Measurements from ENCODE around the gene PKLR. TPM values are rescaled to one million over a fixed set of nuclear protein-coding genes. Genes with fewer than 3 reads are reported as not detected.

Gene PKLR
- total and polyA plus RNA-seq, 2 of the 4 experiments (the other 2 are of a cell fraction) = 0.03 TPM; not detected in 1

- Histone ChIP-seq H4K5ac (ENCODE audit: low read depth, low read length) (no peak overlapping the region), H4K8ac (ENCODE audit: low read depth in 2 of 2, low read length in 2 of 2) (no peak overlapping the region), H2AK5ac (ENCODE audit: low read depth, low read length) (no peak overlapping the region), H2AK9ac (replicated peaks; ENCODE audit: low read depth, low read length, poor library complexity) (no peak overlapping the region), H4K91ac (ENCODE audit: insufficient read depth, low read depth, low read length) (no peak overlapping the region), H3K36me3 (ENCODE audit: control insufficient read depth, insufficient read depth, low read length) (peaks cover 40% of the 10 kb centered on the region), H3K4me3 (ENCODE audit: insufficient read depth, low read depth, low read length) (no peak overlapping the region), H3K14ac (replicated peaks; ENCODE audit: low read depth, low read length) (no peak overlapping the region), H3K23ac (ENCODE audit: low read depth, low read length) (no peak overlapping the region), H3K9ac (ENCODE audit: low read depth, low read length) (no peak overlapping the region), H3K4me2 (ENCODE audit: low read depth, low read length) (no peak overlapping the region), H2BK5ac (ENCODE audit: low read depth, low read length, poor library complexity, severe bottlenecking) (no peak overlapping the region), H3K4me1 (ENCODE audit: control insufficient read depth, insufficient read depth, low read length) (peaks cover 2% of the 10 kb centered on the region; the same call in 1 of the 2 replicates), H3K9me3 (ENCODE audit: control insufficient read depth, insufficient read depth, low read length) (no peaks in the 10 kb centered on the region), H3K27ac (ENCODE audit: insufficient read depth, low read length) (no peak overlapping the region), H2AFZ (replicated peaks; ENCODE audit: low read length, poor library complexity) (no peak overlapping the region), H2BK120ac (ENCODE audit: low read depth, low read length) (no peak overlapping the region), H2BK15ac (ENCODE audit: low read depth, low read length) (no peak overlapping the region), H3K56ac (ENCODE audit: extremely low read depth, insufficient read depth, low read length) (no peak overlapping the region), H3K18ac (ENCODE audit: low read depth, low read length) (no peak overlapping the region), H2BK20ac (ENCODE audit: low read depth, low read length) (no peak overlapping the region), H4K20me1 (ENCODE audit: insufficient read depth, low read length) (no peaks in the 10 kb centered on the region), H3K4ac (ENCODE audit: low read depth, low read length) (no peak overlapping the region), H3K79me1 (ENCODE audit: low read depth in 1 of 2, low read length in 2 of 2) (peaks cover 0 to 4% of the 10 kb centered on the region in 2 experiments; a peak in 1 of 4 replicates), H3K27me3 (ENCODE audit: control insufficient read depth, insufficient read depth, low read length) (no peaks in the 10 kb centered on the region), H3K9me1 (ENCODE audit: insufficient read depth, low read length) (peaks cover 3% of the 10 kb centered on the region; the same call in 1 of the 2 replicates)
- dilution Hi-C loops (cut with HindIII; ENCODE audit: low sequenced_read_pairs, unreplicated experiment) = no loop called here
- intact Hi-C loops (cut with micrococcal nuclease) = no loop called here
- DNase-seq = no peak
- WGBS, 2 experiments (ENCODE audit: extremely low coverage in 2 of 2, insufficient read length in 1 of 2) = 100% methylated on average over 3 of the region's 3 CpGs; no CpG with 5 or more reads in 1 of the 2 experiments
- no TSS peak for BruUV-seq (replicated peaks)
- ATAC-seq (ENCODE audit: low read depth) = no peak
- ChIA-PET CTCF (no interaction called here), POLR2A (ENCODE audit: unreplicated experiment) (no interaction called here)
- in situ Hi-C loops (cut with MboI; ENCODE audit: low sequenced_read_pairs) = no loop called here
- TF ChIP-seq CTCF (conservative IDR thresholded peaks at IDR 0.05; ENCODE audit: low read depth, low read length) = no peak
- no peak for TF ChIP-seq CHD1 (IDR thresholded peaks at IDR 0.05; ENCODE audit: low read depth, low read length)
- TF ChIP-seq MAFK (IDR thresholded peaks at IDR 0.05; ENCODE audit: low read depth, low read length) = no peak
- TF ChIP-seq RFX5 (IDR thresholded peaks at IDR 0.05; ENCODE audit: low read depth, low read length) = no peak
- no peak for TF ChIP-seq FOS (IDR thresholded peaks at IDR 0.05; ENCODE audit: low read depth, low read length)
- no peak for TF ChIP-seq RCOR1 (IDR thresholded peaks at IDR 0.05; ENCODE audit: insufficient replicate concordance, low read length)
- TF ChIP-seq MAZ (IDR thresholded peaks at IDR 0.05; ENCODE audit: borderline replicate concordance, low read depth, low read length) = no peak
- no peak for TF ChIP-seq POLR2A (IDR thresholded peaks at IDR 0.05; ENCODE audit: low read depth, low read length)
- TF ChIP-seq MXI1 (IDR thresholded peaks at IDR 0.05; ENCODE audit: borderline replicate concordance, low read depth, low read length) = no peak
- no peak for TF ChIP-seq NFE2L2 (IDR thresholded peaks at IDR 0.05; ENCODE audit: low read depth, low read length)
- TF ChIP-seq RAD21 (IDR thresholded peaks at IDR 0.05; ENCODE audit: low read length) = no peak
- TF ChIP-seq CEBPB (IDR thresholded peaks at IDR 0.05; ENCODE audit: low read depth, low read length) = no peak
- TF ChIP-seq ELK1 (IDR thresholded peaks at IDR 0.05; ENCODE audit: borderline replicate concordance, low read depth, low read length) = no peak
- TF ChIP-seq, protein P1, sequence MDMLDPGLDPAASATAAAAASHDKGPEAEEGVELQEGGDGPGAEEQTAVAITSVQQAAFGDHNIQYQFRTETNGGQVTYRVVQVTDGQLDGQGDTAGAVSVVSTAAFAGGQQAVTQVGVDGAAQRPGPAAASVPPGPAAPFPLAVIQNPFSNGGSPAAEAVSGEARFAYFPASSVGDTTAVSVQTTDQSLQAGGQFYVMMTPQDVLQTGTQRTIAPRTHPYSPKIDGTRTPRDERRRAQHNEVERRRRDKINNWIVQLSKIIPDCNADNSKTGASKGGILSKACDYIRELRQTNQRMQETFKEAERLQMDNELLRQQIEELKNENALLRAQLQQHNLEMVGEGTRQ (IDR thresholded peaks at IDR 0.05; ENCODE audit: low read depth, low read length) = no peak
- no peak for TF ChIP-seq BHLHE40 (IDR thresholded peaks at IDR 0.05; ENCODE audit: low read depth, low read length)
- no peak for TF ChIP-seq SMC3 (IDR thresholded peaks at IDR 0.05; ENCODE audit: low read depth, low read length)
Observed at GRCh38 chr1:155342842-155343241, 41.6 kb upstream of the PKLR start.
